ENCODE measurements around the gene HENMT1.

DNA sequence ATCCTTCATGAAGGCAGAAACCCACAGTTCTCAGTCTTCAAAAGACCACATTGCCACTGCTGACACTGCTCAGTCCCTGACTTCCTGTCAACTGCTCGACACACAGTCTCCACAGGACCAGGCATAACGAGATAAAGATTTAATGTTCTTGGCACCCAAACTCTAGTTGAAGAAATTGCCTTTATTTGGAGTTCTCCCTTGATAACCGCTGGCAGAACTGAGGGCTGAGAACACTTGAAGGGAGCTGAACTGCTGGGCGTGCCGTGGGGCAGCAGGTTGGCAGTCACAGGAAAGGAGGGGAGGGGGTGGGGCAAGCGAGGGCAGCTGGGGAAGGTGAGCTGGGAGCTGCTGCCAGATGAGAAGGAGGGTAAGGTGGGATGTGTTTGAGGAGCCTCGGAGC, 15.9 kb downstream of the HENMT1 start:
- TF ChIP-seq POLR2AphosphoS5 (IDR thresholded peaks at IDR 0.05; ENCODE audit: low read depth, low read length) (no peak), SIN3A (IDR thresholded peaks at IDR 0.05; ENCODE audit: borderline replicate concordance, insufficient read depth, low read length) (no peak), REST (IDR thresholded peaks at IDR 0.05; ENCODE audit: insufficient read depth in 1 of 2, low read depth in 2 of 2, low read length in 2 of 2) (no peak), TAF1 (IDR thresholded peaks at IDR 0.05; ENCODE audit: borderline replicate concordance, insufficient read depth, low read length) (no peak)

Data from PFSK-1 (cell line).